Renal cortical epithelial cell (primary cell): Measurements from ENCODE around the gene RREB1. TPM values are rescaled to one million over a fixed set of nuclear protein-coding genes. Genes with fewer than 3 reads are reported as not detected.

Source experiments
- DNase-seq: peaks from one replicate; pipeline ENCODE4 v3.0.0-alpha.2; 2011; ENCODE audit warnings: low read depth
- total RNA-seq: library from RNA; depleted of rRNA; stranded (reverse); fragments of >200 nt; gene quantifications from 2 replicates; pipeline ENCODE4 v1.2.3, GENCODE V29; 2014

The RREB1 gene
- total RNA-seq, 1 donor from 2014 or later, result 42.6 TPM

DNA sequence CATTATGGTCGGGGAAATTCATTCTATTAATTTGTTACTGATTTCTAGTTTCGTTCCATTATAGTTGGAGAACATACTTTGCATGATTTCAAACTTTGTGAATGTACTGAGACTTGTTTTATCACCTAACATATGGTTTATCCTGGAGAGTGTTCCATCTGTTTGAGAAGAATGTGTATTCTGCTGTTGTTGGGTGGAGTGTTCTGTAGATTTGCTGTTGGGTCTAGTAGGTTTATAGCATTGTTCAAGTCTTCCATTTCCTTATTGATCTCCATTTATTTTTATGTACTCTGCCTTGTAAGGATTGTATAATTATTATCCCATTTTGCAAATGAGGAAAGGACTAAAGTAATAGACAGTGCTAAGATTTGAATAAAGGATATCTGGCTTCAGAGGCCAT is 85.4 kb downstream of the RREB1 start:
- DNase-seq, result no peak

DNA sequence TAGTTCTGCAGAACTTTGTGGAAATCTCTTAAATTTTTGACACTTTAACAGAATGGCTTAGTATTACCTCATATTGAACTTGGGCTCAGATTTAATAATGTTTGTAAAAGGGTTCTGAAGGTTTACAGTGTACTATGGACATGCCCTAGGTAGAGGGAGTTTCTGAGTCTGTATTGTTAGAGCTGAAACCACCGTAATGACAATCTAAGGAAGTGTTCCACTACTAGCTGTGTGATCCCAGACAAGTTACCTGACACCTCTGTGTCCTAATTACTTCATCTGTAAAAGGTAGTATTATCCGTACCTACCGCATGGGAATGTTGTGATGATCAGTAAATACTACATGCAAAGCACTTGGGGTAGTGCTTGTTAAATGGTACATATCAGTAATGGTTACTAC is 86.9 kb downstream of the RREB1 start:
- DNase-seq, result no peak

DNA sequence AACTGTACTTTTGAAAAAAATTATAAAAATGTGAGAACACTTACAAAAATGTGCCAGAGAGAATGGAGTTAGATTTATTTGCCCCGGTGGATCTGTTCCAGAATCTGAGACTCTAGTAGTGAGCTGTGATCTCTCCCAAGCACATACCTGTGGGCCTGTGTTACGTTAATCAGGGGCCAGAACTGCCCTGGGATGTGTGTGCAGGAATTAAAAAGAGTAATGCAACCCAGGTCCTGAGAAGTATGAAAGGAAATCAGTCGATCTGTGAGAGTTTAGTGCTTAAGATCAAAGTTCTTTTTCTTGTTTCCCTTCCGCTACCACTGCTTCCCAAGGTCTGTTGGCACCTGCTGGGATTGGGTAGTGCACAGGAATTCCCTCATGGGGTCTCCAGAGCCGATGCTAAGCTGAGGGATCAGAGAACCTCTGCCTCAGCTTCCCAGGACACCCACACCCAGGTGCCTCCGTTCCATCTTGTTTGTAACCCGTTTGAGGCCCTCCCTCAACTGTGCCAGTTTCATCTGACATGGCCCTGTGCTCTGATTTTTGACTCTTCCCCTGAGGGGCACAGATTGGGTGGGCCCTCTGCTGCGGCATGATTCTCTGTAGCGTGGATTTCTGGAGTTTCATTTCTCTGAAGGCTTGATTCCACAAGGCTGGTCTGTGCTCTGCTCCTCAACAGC is 87.7 kb downstream of the RREB1 start:
- no peak for DNase-seq

DNA sequence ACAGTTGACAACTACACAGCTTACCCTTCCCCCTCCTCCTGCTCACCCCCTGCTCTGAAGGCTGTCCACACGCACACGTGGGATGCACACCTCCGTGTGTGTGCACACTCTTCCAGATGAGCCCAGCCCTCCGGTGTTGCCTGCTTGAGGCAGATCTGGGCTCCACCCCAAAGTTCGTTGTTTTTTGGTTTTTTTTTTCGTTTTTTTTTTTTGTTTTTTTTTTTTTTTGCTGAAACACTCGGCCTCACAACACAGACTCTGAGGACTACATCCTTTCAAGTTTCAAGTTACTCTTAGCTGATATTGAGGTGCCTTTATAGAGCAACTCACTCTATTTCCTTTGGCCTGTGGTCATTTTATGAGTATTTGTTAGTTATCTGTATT is 88.2 kb downstream of the RREB1 start:
- no peak for DNase-seq

DNA sequence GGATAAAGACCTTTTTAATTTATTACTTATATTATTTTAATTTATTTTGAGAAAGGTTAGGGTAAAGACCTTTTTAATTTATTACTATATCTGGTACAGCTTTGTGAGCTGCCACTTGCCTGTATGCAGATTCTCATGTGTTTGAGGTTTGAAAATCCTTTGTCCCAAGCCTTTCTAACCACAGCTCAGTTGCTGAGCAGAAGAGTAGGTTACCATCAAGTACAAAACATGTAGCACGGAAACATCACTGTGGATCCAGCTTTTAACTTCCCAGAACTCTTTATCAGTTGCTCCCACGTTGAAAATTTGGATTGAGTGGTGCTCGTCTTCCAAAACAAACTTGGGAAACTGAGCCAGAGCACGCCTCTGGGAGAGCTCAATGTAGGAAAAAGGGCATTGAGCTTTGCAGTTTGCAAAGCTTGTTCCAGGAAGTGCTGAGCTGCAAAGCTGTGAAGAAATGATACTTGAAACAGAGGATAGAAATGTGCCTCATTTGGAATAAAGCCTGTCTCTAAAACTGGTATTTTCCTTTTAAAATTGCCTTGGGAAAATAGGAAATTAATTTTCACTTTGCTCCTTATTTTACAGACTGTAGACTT is 89.0 kb downstream of the RREB1 start:
- DNase-seq, result no peak

DNA sequence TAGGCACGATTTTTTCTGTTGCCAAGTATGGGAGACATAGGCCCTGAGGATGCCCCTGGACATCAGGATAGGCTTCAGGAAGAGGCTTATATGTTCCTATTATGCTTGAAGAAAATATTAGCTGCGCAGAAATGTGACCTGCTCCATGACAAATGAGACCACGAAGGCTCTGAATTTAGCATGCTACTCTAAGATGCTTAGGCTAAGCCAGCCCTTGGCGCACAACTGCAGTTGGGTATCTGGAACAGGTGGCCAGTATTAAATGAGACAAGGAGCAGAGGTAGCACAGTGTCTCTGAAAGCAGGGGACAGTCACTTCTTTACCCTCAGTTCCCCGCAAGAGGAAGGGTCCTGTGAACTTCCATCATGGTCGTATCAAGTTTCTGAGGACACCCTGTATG is 90.0 kb downstream of the RREB1 start:
- no peak for DNase-seq

DNA sequence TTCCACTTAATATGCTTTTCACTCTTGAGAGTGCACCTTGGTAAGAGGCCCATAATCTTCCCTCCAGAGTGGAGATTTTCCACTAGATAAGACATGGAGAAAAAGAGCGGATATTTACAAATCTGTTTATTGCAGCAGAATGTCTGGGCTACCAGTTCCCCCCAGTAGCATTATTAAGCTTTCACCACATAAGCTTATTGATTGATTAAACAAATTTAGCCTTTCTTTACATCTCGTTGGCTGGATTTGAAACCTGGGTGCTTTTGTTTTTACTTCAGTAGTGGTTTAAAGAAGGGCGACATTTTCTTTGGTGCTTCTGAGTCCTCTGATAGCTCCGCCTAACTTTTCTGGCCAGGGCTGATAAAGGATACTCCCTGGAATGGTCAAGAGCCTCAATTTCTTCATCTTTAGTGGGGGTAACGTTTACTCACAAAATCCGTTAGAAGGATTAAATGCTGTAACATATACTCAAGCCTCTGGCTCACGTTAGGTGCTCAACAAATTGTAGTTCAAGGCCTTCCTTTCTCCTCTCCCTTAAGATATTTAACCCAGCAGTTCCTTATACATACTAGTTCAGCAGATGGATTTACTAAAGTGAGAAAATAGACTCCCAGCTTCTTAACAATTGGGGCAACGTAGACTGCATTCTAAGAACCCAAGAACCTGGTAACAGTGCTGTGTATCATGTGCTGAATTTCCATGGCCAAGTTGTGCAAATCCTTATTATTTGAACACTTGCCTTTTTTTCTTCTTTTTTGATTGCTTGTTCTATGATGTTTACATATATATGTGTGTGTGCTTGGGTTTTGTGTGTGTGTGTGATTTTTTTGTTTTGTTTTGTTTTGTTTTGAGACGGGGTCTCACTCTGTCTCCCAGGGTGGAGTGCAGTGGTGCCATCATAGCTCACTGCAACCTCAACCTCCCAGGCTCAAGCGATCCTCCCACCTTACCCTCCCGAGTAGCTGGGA is 91.4 kb downstream of the RREB1 start:
- DNase-seq, result no peak

DNA sequence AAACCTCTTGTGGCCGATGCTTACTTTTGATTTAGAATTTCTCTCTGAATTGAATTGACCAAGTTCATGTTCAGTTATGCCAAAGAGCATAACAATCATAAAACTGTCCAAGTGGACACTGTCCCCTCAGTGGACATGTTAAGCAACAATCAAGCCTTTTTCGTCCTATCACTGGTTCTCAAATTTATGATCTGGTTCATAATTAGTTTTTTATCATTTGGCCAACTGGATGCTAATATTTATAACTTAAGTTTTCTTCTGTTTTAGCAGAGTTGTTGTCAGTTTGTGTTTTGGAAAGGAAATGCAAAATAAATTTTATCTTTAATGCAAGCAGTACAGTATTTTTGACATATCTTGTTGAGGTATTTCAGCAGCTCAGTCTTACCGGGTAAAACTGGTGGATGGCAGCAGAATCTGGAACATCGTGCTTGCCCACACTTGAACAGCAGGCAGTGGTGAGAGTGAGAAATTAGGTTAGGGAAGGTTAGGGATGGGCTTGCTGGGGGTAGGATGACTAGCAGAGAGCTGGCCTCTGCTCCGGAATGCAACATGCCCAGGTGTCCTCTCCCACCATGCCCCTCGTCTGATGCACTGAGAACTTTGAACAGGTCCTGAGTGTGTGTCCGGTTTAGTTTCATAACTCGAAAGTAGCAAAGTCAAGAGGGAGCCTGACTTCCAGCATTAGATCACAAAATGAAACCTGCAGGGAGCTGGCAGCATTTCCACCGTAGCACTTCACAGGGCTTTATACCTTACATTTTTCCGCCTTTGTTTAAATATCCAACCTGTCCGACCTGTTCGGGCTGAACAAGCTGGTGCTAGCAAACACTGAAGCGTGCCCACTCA is 93.1 kb downstream of the RREB1 start:
- peak; percentile 37 for DNase-seq

DNA sequence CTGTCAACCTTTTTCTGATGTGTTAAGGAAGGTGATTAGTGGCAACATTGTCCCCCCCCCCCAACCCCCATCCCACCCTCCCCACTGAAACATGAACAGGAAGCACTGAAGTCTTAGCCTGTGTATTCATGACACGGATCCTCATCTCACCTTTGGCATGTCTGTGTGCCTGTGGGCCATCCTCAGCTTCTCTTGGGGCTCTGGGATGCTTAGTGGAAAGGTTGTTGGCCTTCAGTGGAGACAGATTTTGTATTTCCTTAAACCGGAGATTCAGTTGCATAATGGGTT is 93.6 kb downstream of the RREB1 start:
- no peak for DNase-seq

DNA sequence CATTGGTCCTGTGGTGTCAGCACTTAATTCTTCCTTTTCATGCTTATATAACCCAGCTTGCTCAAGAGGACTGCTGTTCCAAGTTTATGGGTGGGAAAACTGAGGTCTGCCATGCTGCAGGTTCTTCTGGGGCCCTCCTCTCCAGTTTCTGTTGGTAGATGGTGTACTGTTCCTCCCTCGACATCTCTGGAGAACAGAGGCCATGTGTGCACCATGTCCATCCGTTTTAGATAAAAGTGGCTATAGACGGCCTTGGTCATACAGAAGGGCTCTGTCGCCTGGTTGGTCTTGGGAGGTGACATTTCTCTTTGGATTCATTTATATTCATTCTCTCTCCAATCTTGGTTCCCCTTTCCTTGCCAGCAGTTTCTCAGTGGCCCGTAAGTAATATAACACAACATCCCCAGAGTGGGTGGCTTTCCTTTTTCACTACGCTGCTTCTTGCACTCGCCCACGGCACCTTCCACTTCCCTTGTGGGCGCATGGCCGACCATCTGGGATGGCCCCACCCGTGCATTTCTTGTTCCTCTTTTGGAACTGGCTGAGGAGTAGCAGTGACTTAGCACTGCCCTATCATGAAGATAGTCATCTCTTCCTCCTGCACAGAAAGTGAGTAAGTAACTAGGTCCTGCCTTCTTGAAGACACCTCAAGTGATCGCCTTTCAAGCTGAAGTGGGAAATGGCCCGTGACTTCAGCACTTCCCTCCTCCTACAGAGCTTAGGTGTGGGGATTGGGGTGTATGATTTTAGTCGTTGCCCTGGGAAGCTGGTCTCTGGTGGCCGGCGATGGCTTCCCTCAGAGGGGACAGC is 94.2 kb downstream of the RREB1 start:
- peak; percentile 33 for DNase-seq

DNA sequence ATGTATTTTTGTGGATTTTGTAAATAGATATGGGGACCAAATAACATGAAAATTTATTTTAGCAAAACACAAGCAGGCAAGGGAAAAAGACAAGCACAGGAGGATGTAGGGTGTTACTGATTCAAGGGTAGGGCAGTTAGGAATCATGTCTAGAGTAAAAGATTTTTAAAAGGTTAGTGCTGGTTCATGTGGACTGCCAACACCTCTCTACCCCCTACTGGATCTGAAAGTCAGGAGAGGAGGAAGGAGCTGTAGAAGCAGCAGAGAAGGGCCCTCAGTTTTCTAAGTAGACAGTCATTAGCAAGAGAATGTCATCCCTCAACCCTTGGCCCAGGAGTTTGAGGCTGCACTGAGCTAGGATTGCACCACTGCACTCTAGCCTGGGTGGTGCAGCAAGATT is 95.2 kb downstream of the RREB1 start:
- DNase-seq, result no peak

DNA sequence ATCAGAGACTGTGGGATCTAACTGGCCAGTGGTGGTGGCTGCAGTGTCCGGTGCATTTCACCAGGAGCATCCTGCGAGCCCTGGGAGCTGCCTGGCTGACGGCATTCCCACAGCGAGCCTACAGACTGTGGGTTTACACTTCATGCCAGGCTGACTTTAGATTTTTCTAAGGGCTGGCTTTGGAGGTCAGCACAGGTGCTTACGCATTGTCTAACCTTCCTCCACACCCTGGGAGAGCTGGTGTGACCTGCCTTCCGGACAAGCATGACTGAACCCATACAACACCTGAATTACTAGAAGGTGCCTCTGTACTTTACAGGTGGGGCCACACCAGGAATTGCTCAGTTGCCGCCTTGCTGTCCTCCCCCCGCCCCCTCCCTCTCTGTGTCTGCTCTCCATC is 96.2 kb downstream of the RREB1 start:
- DNase-seq, result peak; percentile 76

DNA sequence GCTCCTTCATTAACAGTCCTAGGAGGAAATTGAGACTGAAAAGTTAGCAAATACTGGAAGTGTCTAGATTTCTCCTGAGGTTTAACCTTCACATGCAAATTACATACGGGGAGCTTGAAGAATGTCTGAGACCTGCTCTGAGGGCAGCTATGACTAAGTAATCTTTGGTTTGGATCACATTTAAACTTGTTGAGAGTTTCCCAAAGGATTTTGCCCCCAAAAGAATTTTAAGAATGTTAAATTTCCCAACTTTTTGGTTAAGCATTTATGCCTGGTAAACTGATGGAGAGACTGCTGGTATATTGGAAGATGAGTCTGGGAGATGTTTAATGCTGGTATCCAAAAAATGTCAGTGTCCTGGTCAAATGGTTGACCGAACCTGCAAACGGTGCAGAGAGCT is 97.0 kb downstream of the RREB1 start:
- DNase-seq, result peak; percentile 84

DNA sequence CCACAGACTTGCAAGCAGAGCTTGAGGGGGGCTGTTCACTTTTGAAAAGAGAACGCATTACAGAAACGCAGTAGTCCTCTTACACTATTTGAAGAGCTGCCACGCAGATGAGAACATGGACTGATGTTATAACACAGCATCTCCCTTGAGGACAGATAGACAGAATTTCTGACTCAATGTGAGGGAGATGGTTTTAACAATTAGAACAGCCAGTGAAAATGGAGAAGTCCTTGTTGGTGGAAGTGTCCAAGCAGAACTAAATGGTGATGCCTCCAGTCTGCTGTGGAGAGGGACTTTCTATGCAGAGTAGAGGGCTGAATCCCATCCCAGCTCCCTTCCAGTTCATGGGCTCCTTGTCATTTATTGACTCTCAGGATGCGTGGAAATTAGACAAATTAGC is 100.0 kb downstream of the RREB1 start:
- no peak for DNase-seq

DNA sequence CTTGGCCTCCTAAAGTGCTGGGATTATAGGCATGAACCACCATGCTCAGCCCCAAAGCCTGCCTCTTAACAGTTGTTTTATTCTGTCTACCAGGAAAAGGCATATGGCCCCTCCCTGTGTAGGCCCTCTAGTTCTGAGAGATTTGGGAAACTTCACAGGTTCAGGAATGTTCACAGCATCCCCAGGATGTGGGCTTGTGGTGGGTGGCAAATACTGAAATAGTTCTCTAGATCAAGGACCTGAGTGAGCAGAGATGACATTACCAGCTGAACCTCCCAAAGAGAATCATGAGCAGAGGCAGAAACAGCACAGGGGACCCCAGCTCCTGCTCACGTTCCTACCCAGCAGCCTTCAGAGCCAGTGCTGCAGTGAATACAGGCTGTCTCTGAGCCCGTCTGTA is 105.7 kb downstream of the RREB1 start:
- DNase-seq, result no peak

DNA sequence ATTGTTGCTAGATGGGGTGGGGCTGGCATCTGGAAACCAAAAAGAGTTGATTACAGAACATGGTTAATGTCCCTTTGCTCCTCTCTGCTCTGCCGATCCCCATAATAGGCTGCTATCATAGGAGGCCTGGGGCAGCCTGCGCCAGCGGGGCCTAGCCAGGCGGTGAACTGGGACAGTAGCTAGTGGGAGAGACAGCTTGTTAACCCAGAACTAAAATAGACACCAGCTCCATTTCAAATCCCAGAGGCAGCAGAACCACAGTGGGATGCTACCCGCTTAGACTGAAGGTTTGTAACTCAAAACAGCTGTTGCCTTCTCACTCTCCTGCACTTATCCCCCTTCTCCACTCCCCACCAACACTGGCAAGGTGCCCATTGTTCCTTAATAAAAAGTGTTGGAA is 106.7 kb downstream of the RREB1 start:
- DNase-seq, result no peak

DNA sequence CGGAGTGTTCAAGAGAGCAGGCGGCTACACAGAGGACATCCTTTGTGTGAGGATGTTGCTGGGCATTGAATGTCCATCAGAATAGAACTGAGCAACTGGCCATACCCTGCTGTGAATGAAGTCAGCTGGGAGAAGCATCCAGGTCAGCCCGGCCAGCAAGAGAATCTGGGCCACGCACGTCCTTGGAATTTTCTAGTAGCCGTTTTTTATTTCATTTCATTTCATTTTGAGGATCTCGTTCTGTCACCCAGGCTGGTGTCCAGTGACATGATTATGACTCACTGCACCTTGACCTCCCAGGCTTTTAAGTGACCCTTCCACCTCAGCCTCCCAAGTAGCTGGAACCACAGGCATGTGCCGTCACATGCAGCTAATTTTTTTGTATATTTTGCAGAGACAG is 107.4 kb downstream of the RREB1 start:
- peak; percentile 47 for DNase-seq

DNA sequence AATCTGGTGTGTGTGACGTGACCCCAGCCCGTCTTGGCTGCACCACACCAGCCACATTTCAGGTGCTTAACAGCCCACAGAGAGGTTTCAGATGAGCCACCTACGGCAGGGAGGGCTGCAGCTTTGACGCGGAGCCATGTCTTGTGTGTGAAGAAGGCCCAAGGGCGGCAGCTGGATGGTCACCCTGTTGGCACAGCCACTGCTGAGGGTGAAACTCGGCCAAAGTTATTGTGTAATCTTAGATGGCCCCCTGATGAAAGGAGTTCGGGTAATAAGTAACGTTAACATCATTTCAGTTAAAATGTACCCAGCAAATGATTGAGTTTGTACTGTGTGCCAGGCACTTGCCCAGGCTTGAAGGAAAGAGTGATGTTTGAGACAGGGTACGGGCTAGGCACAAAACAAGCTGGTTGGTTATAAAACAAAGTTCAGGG is 108.1 kb downstream of the RREB1 start:
- peak; percentile 90 for DNase-seq

DNA sequence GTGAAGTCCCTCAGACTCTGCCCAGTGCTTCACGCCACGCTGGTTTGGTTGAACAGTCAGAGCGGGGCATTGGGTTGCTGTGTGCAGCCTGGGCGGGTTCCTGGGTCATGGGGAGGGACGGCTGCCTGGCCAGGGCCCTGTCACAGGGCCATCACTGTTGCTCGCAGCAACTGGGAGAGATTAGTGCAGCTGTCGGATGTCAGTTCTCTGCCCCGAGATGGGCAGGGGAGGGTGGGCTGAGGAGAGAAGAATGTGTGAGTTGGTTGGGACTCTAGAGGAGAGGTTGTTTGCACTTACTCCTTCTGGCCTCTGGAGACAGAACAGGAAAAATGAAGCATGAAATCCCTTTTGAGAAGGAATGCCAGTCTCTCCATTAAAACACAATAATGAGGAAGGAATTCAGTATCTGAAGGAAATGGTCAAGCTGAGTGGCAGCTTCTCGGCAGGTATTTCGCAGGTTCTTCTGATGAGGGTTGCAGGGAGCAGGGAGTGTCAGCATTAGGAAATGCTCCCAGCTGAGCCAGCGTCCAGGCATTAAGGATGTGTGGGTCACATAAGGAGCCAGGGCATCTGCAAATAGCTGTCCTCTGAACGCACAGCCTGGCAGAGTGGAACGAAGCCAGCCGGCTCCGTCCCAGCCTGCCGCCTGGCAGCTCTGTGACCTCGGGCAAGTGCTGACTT is 109.3 kb downstream of the RREB1 start:
- peak; percentile 80 for DNase-seq

DNA sequence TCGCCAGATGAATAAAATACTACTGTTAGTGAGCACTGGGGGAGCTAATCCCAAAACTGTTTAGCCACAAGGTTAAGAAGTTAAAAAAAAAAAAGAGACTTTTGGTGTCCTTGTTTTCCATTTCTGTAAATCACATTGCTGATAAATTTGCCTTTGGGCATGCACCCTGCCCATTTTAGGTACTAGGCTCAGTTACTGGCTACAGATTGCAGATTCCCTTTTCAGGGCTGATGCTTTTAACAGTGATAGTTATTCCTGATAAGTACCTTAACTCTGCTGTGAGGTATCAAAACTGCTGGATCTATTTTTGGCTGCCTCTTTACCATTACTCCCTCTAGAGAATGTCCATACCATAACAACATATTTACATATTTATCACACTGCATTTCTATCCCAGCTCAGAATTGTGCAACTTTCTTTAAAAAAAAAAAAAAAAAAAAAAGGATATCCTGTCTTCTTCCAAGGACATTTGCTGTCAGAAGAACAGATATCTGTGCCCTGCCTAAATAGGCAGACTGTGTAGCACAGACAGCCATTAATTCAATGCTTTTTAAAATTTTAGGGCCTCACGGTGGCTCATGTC is 110.7 kb downstream of the RREB1 start:
- DNase-seq, result no peak
